Suppressor macrophage treated with lipopolysaccharide for 1 hour (primary cell): Measurements from ENCODE around the gene COL27A1.
"Not testable (repeated sequence)": the region's sequence is repeated elsewhere in the genome, so short reads cannot be mapped to it uniquely, and the experiment has no call there.

ENCODE experiments used
- DNase-seq, 3 donors: peaks; one replicate each; pipeline ENCODE4 v3.0.0-alpha.2; 2020 to 2022

The COL27A1 gene

GRCh38 chr9:114123031-114123977 lies 32.0 kb upstream of the COL27A1 start:
- DNase-seq = no peak

- DNase-seq = no peak
Observed at GRCh38 chr9:114124138-114124537, 31.2 kb upstream of the COL27A1 start.

- DNase-seq = no peak
Observed at GRCh38 chr9:114124666-114125475, 30.5 kb upstream of the COL27A1 start.

- DNase-seq = no peak
Observed at GRCh38 chr9:114125476-114126013, 29.8 kb upstream of the COL27A1 start.

- DNase-seq = no peak
Observed at GRCh38 chr9:114126247-114127060, 28.9 kb upstream of the COL27A1 start.

GRCh38 chr9:114128759-114129158 lies 26.6 kb upstream of the COL27A1 start:
- not testable (repeated sequence) for DNase-seq

GRCh38 chr9:114130141-114130540 lies 25.2 kb upstream of the COL27A1 start:
- DNase-seq = no peak

- DNase-seq = no peak
Observed at GRCh38 chr9:114130624-114131277, 24.6 kb upstream of the COL27A1 start.

- DNase-seq = no peak
Observed at GRCh38 chr9:114131808-114132549, 23.4 kb upstream of the COL27A1 start.

GRCh38 chr9:114132550-114132918 lies 22.8 kb upstream of the COL27A1 start:
- DNase-seq = no peak

GRCh38 chr9:114134827-114135396 lies 20.4 kb upstream of the COL27A1 start:
- DNase-seq = no peak

GRCh38 chr9:114137831-114138230 lies 17.5 kb upstream of the COL27A1 start:
- no peak for DNase-seq

GRCh38 chr9:114138552-114138971 lies 16.8 kb upstream of the COL27A1 start:
- no peak for DNase-seq

GRCh38 chr9:114139071-114139470 lies 16.3 kb upstream of the COL27A1 start:
- DNase-seq = no peak

- no peak for DNase-seq
Observed at GRCh38 chr9:114140401-114140800, 14.9 kb upstream of the COL27A1 start.

GRCh38 chr9:114140850-114141249 lies 14.5 kb upstream of the COL27A1 start:
- DNase-seq = no peak

- DNase-seq = no peak
Observed at GRCh38 chr9:114141553-114142402, 13.6 kb upstream of the COL27A1 start.

- no peak for DNase-seq
Observed at GRCh38 chr9:114143234-114143633, 12.1 kb upstream of the COL27A1 start.

GRCh38 chr9:114146735-114147134 lies 8.6 kb upstream of the COL27A1 start:
- DNase-seq = no peak

GRCh38 chr9:114149181-114149580 lies 6.2 kb upstream of the COL27A1 start:
- no peak for DNase-seq
